HG02870 (cell line): ENCODE measurements around the gene DYRK1A.
A peak's percentile ranks its signal among the peaks of the same experiment; 100 is the strongest.

Experiments used
- ATAC-seq: cut with Tn5 transposase; IDR thresholded peaks from one replicate; pipeline ENCODE4 v1.9.1; 2021; ENCODE audit warnings: mild to moderate bottlenecking, moderate library complexity; ENCODE audit not compliant: unreplicated experiment

DYRK1A gene

GRCh38 chr21:37563641-37564340, 197.2 kb downstream of the DYRK1A start:
- ATAC-seq: peak; percentile 87

GRCh38 chr21:37564341-37564923, 197.9 kb downstream of the DYRK1A start:
- ATAC-seq: peak; percentile 57

GRCh38 chr21:37564924-37565529, 198.5 kb downstream of the DYRK1A start:
- ATAC-seq: no peak

- no peak for ATAC-seq
Observed at GRCh38 chr21:37565530-37566223, 199.1 kb downstream of the DYRK1A start.

GRCh38 chr21:37566790-37567615, 200.4 kb downstream of the DYRK1A start:
- no peak for ATAC-seq

- no peak for ATAC-seq
Observed at GRCh38 chr21:37568415-37568814, 201.8 kb downstream of the DYRK1A start.

- no peak for ATAC-seq
Observed at GRCh38 chr21:37568916-37569315, 202.3 kb downstream of the DYRK1A start.

- no peak for ATAC-seq
Observed at GRCh38 chr21:37571442-37571841, 204.9 kb downstream of the DYRK1A start.

- no peak for ATAC-seq
Observed at GRCh38 chr21:37574316-37574715, 207.7 kb downstream of the DYRK1A start.

GRCh38 chr21:37574751-37575150, 208.2 kb downstream of the DYRK1A start:
- ATAC-seq: no peak

- no peak for ATAC-seq
Observed at GRCh38 chr21:37575580-37575979, 209.0 kb downstream of the DYRK1A start.
